K562 (cell line): Measurements from ENCODE around the gene LRRC7. TPM values are rescaled to one million over a fixed set of nuclear protein-coding genes. Genes with fewer than 3 reads are reported as not detected.

Experiments
- ARID2 ChIP-seq: fragments of 450-650 bp; IDR thresholded peaks from 2 replicates; pipeline ENCODE4 v1.6.1; 2017; ENCODE audit warnings: antibody characterized with exemption, mild to moderate bottlenecking
- HMG20A ChIP-seq: fragments of 450-650 bp; formaldehyde crosslinking; conservative IDR thresholded peaks from 2 replicates; pipeline ENCODE4 v1.4.0; 2020; ENCODE audit warnings: mild to moderate bottlenecking, mixed read lengths
- NFYB ChIP-seq: IDR thresholded peaks from 2 replicates; pipeline ENCODE4 v1.6.1; 2011; ENCODE audit warnings: mild to moderate bottlenecking, moderate library complexity; ENCODE audit not compliant: insufficient read length; ENCODE audit errors: extremely low read depth
- RCOR1 ChIP-seq, 2 experiments: IDR thresholded peaks; 2 replicates each; pipeline ENCODE4 v1.6.1; 2012; ENCODE audit warnings: low read depth in 2 of 2, low read length in 2 of 2, borderline replicate concordance in 1 of 2, improper control_type of control experiment in 1 of 2
- ZFP36 ChIP-seq: fragments of 150-350 bp; IDR thresholded peaks from 2 replicates; pipeline ENCODE4 v1.6.1; 2018; ENCODE audit warnings: low read length, low read depth; ENCODE audit not compliant: partially characterized antibody
- ZNF766 ChIP-seq: fragments of 200-800 bp; sonication (Bioruptor generic); conservative IDR thresholded peaks from 2 replicates; pipeline ENCODE4 v1.6.1; 2016; ENCODE audit warnings: missing genetic modification characterization, missing compliant biosample characterization
- polyA plus RNA-seq, 8 experiments: library from polyadenylated mRNA; depleted of rRNA in 4 of 8; stranded (reverse) in 5 of 8; unstranded in 3 of 8; fragments of >200 nt; fragmentation: Nextera tagmentation in 2 of 8; fragmentation: Illumina TruSeq in 1 of 8; extraction: Ambion mirVana in 2 of 8; extraction: Trizol in 1 of 8; gene quantifications; 2 replicates each; pipeline versions ENCODE4 v1.2.1 to v1.2.3, GENCODE V29; 2011 to 2014; ENCODE audit warnings: inconsistent platforms in 1 of 8, missing spikeins in 1 of 8
- total RNA-seq, 7 experiments: library from RNA; depleted of rRNA in 6 of 7; stranded (reverse); fragments of >200 nt in 6 of 7; fragmentation: Illumina TruSeq in 2 of 7; extraction: Trizol in 2 of 7; gene quantifications; 2 replicates each; pipeline versions ENCODE4 v1.2.1 to v1.2.3, GENCODE V29; 2011 to 2021; ENCODE audit warnings: low replicate concordance in 1 of 7
- TF ChIP-seq, protein P1 (sequence below): sonication (generic); formaldehyde crosslinking; IDR thresholded peaks from 2 replicates; pipeline ENCODE4 v1.8.1; 2023; ENCODE audit warnings: missing genetic modification reagents, mild to moderate bottlenecking, borderline replicate concordance
- TF ChIP-seq, protein P2 (sequence below): fragments of 450-650 bp; formaldehyde crosslinking; IDR thresholded peaks from 2 replicates; pipeline ENCODE4 v1.4.0; 2020; ENCODE audit warnings: mild to moderate bottlenecking, moderate library complexity
- TF ChIP-seq, protein P3 (sequence below), 3 experiments: IDR thresholded peaks in 2 of 3; conservative IDR thresholded peaks in 1 of 3; 2 replicates each; pipeline ENCODE4 v1.5.1; 2011 to 2012; ENCODE audit warnings: low read length in 3 of 3, mild to moderate bottlenecking in 3 of 3, control low read depth in 2 of 3, improper control_type of control experiment in 1 of 3, inconsistent platforms in 1 of 3, low read depth in 1 of 3, mixed read lengths in 1 of 3, moderate library complexity in 1 of 3; ENCODE audit not compliant: insufficient read depth in 2 of 3
- TF ChIP-seq, protein P4 (sequence below), 3 experiments: fragments of 200-800 bp in 1 of 3; fragments of 250-450 bp in 1 of 3; fragments of 450-650 bp in 1 of 3; sonication (Bioruptor Pico) in 1 of 3; sonication (Bioruptor generic) in 1 of 3; formaldehyde crosslinking in 1 of 3; IDR thresholded peaks; 2 replicates each; pipeline versions ENCODE4 v1.6.1 to v1.8.0; 2016 to 2022; ENCODE audit warnings: mild to moderate bottlenecking in 2 of 3, missing genetic modification characterization in 2 of 3, missing compliant biosample characterization in 1 of 3, moderate library complexity in 1 of 3

LRRC7 gene
- total and polyA plus RNA-seq, 9 of the 15 experiments (the other 6 are each of a cell fraction or from before 2014, with no cell fraction given): 0.09 to 0.94 (median 0.49) TPM

DNA sequence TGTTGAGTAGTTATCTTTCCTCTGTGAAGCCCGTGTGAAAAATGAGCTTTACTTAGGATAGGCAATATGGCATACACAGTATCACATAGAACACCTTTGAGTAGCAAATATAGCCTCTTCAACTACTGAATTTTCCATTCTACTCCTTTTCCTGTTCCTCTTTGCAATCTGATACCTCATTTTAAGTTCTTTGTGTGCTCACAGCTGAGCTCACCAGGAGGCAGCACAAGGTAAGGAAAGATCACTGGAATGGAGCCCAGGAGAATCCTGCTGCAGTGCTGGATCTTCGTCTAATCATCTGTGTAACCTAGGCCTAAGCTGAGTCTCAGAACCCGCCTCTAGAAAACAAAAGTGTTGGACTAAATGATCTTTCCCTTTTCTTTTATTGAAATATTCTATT is 466.7 kb downstream of the LRRC7 start (continued):
- TF ChIP-seq, protein P1, sequence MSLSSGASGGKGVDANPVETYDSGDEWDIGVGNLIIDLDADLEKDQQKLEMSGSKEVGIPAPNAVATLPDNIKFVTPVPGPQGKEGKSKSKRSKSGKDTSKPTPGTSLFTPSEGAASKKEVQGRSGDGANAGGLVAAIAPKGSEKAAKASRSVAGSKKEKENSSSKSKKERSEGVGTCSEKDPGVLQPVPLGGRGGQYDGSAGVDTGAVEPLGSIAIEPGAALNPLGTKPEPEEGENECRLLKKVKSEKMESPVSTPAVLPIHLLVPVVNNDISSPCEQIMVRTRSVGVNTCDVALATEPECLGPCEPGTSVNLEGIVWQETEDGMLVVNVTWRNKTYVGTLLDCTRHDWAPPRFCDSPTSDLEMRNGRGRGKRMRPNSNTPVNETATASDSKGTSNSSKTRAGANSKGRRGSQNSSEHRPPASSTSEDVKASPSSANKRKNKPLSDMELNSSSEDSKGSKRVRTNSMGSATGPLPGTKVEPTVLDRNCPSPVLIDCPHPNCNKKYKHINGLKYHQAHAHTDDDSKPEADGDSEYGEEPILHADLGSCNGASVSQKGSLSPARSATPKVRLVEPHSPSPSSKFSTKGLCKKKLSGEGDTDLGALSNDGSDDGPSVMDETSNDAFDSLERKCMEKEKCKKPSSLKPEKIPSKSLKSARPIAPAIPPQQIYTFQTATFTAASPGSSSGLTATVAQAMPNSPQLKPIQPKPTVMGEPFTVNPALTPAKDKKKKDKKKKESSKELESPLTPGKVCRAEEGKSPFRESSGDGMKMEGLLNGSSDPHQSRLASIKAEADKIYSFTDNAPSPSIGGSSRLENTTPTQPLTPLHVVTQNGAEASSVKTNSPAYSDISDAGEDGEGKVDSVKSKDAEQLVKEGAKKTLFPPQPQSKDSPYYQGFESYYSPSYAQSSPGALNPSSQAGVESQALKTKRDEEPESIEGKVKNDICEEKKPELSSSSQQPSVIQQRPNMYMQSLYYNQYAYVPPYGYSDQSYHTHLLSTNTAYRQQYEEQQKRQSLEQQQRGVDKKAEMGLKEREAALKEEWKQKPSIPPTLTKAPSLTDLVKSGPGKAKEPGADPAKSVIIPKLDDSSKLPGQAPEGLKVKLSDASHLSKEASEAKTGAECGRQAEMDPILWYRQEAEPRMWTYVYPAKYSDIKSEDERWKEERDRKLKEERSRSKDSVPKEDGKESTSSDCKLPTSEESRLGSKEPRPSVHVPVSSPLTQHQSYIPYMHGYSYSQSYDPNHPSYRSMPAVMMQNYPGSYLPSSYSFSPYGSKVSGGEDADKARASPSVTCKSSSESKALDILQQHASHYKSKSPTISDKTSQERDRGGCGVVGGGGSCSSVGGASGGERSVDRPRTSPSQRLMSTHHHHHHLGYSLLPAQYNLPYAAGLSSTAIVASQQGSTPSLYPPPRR (CRISPR knock-in tag): no peak
- TF ChIP-seq, protein P2, sequence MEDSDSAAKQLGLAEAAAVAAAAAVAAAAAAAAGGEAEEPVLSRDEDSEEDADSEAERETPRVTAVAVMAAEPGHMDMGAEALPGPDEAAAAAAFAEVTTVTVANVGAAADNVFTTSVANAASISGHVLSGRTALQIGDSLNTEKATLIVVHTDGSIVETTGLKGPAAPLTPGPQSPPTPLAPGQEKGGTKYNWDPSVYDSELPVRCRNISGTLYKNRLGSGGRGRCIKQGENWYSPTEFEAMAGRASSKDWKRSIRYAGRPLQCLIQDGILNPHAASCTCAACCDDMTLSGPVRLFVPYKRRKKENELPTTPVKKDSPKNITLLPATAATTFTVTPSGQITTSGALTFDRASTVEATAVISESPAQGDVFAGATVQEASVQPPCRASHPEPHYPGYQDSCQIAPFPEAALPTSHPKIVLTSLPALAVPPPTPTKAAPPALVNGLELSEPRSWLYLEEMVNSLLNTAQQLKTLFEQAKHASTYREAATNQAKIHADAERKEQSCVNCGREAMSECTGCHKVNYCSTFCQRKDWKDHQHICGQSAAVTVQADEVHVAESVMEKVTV (CRISPR knock-in tag): peak; percentile 97
- TF ChIP-seq ZFP36 (peak; percentile 9), ARID2 (0 out of 2 replicates have a peak, but pooled peaks have one; percentile 47), ZNF766 (0 out of 2 replicates have a peak, but pooled peaks have one; percentile 53), RCOR1 (IDR thresholded peaks at IDR 0.05; ENCODE audit: borderline replicate concordance in 1 of 2, low read depth in 2 of 2, low read length in 2 of 2) (peak in 1 of 2 experiments; percentile 55; a peak in 2 of 4 replicates), HMG20A (no peak), NFYB (no peak)
- TF ChIP-seq, protein P3, sequence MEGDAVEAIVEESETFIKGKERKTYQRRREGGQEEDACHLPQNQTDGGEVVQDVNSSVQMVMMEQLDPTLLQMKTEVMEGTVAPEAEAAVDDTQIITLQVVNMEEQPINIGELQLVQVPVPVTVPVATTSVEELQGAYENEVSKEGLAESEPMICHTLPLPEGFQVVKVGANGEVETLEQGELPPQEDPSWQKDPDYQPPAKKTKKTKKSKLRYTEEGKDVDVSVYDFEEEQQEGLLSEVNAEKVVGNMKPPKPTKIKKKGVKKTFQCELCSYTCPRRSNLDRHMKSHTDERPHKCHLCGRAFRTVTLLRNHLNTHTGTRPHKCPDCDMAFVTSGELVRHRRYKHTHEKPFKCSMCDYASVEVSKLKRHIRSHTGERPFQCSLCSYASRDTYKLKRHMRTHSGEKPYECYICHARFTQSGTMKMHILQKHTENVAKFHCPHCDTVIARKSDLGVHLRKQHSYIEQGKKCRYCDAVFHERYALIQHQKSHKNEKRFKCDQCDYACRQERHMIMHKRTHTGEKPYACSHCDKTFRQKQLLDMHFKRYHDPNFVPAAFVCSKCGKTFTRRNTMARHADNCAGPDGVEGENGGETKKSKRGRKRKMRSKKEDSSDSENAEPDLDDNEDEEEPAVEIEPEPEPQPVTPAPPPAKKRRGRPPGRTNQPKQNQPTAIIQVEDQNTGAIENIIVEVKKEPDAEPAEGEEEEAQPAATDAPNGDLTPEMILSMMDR (IDR thresholded peaks at IDR 0.05 in 2 of 3, conservative IDR thresholded peaks at IDR 0.05 in 1 of 3; ENCODE audit: insufficient read depth in 2 of 3, low read depth in 1 of 3, low read length in 3 of 3): peak; percentile 67 to 86 (median 73)
- TF ChIP-seq, protein P4, sequence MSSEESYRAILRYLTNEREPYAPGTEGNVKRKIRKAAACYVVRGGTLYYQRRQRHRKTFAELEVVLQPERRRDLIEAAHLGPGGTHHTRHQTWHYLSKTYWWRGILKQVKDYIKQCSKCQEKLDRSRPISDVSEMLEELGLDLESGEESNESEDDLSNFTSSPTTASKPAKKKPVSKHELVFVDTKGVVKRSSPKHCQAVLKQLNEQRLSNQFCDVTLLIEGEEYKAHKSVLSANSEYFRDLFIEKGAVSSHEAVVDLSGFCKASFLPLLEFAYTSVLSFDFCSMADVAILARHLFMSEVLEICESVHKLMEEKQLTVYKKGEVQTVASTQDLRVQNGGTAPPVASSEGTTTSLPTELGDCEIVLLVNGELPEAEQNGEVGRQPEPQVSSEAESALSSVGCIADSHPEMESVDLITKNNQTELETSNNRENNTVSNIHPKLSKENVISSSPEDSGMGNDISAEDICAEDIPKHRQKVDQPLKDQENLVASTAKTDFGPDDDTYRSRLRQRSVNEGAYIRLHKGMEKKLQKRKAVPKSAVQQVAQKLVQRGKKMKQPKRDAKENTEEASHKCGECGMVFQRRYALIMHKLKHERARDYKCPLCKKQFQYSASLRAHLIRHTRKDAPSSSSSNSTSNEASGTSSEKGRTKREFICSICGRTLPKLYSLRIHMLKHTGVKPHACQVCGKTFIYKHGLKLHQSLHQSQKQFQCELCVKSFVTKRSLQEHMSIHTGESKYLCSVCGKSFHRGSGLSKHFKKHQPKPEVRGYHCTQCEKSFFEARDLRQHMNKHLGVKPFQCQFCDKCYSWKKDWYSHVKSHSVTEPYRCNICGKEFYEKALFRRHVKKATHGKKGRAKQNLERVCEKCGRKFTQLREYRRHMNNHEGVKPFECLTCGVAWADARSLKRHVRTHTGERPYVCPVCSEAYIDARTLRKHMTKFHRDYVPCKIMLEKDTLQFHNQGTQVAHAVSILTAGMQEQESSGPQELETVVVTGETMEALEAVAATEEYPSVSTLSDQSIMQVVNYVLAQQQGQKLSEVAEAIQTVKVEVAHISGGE (CRISPR knock-in tag; IDR thresholded peaks at IDR 0.05): no peak
- TF ChIP-seq, all 486 proteins: peak for 22
